ENCODE data around the gene FBXL17.

- no peak for TF ChIP-seq CTCF (IDR thresholded peaks at IDR 0.05; ENCODE audit: low read depth, low read length)
- no peak for TF ChIP-seq EZH2phosphoT487 (IDR thresholded peaks at IDR 0.05; ENCODE audit: low read depth)
These were observed 505.6 kb downstream of the FBXL17 start for GRCh38 chr5:107876261-107876660.

Measured in OCI-LY3 (cell line).